Gastroesophageal sphincter (tissue), 3 donors: ENCODE measurements around the gene FSTL5.

Experiments
- CTCF ChIP-seq, 4 experiments: fragments of 200-600 bp in 2 of 4; fragments of 450-650 bp in 2 of 4; sonication (generic) in 1 of 4; IDR thresholded peaks; one replicate each; pipeline ENCODE4 v1.5.1; 2017 to 2019; ENCODE audit warnings: antibody characterized with exemption in 4 of 4, mild to moderate bottlenecking in 2 of 4, moderate library complexity in 2 of 4
- EP300 ChIP-seq: sonication (generic); formaldehyde crosslinking; IDR thresholded peaks from one replicate; pipeline ENCODE4 v1.6.1; 2017; ENCODE audit warnings: antibody characterized with exemption, mild to moderate bottlenecking
- POLR2A ChIP-seq, 2 donors: fragments of 450-650 bp; IDR thresholded peaks; one replicate each; pipeline ENCODE4 v1.6.1; 2017; ENCODE audit warnings: antibody characterized with exemption in 2 of 2, mild to moderate bottlenecking in 2 of 2, moderate library complexity in 1 of 2

DNA sequence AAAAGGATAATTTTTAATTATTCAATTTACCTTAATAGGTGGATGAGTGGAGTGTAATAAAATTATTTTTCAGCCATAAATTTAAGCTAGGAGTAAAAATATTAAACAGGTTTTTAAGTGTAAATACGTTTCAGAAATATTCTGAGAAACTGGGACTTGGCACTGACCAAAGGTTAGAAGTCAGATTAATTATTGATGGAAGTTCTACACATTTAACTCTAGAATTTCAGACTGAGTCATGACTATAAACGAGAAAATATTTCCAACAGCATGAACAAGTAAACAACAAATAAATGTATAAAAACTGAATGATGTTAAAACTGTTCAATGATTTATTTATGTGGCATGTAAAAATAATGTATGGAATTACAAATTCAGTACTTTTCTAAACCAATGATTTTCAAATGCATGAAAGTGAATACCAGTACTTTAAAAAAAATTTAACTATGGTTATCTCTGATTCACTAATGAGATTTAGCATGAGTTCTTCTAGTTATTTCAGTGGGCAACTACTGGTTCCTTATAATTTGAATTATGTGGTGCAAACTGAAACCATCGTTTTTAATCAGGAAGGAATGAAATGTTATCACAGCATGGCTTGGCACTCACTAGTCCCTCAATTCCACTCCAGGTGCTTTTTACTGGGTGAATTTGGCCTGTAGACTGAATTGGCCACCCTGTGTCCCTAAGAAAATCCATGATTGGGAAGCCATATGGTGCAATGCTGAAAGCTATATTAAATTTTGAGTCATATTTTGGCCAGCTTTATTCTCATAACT, 244.2 kb downstream of the FSTL5 start:
- no peak for TF ChIP-seq EP300
- TF ChIP-seq CTCF (IDR thresholded peaks at IDR 0.05): no peak
- no peak for TF ChIP-seq POLR2A (IDR thresholded peaks at IDR 0.05)
